Activated T-helper 9 cell treated with anti-CD3 and anti-CD28 coated beads, Interleukin-2, amount 50 U/mL, for 16 hours (primary cell): ENCODE measurements around the gene ZNF830.
"Not testable (repeated sequence)": the region's sequence is repeated elsewhere in the genome, so short reads cannot be mapped to it uniquely, and the experiment has no call there.

Experiments
- DNase-seq: peaks from one replicate; pipeline ENCODE4 v3.0.0-alpha.2; 2020; ENCODE audit warnings: low read depth

Gene ZNF830

DNA sequence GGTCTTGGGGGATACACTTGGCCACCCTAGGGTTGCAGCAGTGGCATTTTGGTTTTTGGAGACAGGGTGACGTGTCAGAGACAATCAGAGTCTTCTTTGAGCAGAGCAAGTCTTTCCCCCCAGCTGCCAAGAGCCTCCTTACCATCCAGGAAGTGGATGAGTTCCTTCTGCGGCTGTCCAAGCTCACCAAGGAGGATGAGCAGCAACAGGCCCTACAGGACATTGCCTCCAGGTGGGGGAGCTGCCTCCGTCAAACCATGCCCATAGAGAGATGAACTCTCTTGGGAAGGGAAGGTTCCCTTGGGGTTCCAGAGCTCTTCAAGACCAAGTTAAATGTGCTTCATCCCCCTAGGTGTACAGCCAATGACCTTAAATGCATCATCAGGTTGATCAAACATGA lies 30.3 kb downstream of the ZNF830 start:
- DNase-seq: no peak

DNA sequence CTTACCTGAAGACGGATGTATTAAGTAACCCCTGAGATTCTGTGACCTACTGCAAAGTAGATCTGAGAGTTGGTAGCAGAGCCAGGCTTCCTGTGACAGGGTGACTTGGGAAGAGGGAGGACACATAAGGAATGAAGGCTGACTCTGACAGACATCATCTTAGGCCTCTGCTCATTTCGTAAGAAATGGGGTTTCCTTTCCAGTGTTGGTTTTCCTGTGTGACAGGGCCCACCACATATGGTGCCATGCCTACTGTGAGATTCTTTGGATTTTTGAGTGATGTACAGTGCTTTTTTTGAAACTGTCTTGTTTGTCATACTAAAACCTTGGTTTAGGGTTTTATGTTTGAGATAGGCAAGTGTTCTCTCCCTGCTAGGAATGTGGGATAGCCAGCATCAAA lies 31.7 kb downstream of the ZNF830 start:
- no peak for DNase-seq

DNA sequence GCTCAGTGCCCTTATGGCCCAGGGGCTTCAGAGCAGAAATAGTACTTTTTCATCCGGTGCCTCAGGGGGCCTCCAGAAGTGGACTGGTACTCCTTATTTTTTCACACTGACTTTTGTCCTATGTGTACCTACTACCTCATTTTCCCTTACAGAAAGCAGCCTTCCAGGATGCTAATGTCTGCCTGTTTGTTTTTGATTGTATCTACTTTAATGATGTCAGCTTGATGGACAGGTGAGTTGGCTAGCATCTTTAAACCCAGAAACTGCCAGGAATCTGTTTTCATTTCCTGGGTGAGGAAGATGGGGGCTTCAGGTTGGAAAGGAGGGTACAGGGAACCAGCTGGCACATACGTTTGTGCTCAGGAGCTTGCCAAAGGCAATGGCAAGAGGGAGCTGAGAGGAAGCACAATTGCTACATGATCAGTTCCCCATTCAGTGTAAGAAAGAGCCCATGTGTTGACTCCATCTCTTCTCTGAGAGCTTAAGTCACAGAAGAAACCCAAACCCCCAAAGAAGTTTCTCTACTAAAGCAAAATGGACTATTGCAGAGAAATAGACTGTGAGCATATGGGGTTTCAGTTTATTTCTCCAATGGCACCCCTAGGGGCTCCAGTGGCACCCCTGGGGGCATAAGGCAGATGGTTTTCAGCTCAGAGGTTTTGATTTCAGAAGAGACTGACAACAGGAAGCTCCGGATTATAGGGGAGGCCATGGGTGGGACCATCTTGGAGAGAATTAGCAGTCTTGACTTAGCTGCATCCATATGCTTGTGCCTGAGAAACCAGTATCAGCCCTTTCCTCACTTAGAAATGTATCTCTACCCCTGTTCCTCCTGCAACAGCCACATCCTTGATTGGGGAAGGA lies 35.3 kb downstream of the ZNF830 start:
- DNase-seq: no peak

DNA sequence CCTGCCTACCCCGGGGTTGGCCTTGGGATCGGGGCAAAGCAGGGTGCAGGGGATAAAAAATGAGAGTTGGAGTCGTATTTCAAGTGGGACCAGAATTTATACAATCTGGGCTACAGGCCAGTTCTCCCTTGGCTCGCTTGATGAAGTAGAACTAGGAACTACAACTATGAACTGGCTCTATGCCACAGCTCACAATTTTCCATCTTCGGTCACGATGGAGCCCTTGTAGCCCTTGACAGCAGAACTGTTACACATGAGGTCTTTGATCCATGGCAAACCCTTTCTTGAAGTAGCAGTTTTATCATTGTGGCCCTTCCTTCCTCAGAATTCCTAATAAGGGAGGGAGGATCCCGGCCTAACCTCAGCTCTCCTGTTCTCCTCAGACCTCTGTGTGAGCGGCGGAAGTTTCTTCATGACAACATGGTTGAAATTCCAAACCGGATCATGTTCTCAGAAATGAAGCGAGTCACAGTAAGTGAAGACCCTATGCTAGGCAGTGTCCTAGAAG lies 36.1 kb downstream of the ZNF830 start:
- DNase-seq: no peak

DNA sequence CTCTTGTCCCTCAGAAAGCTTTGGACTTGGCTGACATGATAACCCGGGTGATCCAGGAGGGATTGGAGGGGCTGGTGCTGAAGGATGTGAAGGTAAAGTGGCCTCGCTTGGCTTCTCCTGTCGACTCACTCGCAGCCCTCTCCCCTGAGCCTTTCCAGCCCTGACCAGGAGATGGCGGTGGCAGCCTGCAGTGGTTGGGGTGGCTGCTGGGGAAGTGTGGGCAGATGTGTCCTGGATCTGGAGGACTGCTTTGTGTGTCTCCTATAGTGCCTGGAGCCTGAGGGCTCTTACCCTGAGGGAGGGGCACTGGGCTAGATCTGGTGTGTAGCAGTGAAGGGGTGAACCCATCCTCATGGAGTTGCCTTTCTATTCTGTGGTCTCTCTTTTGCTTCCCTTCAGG lies 36.9 kb downstream of the ZNF830 start:
- DNase-seq: peak; percentile 70

DNA sequence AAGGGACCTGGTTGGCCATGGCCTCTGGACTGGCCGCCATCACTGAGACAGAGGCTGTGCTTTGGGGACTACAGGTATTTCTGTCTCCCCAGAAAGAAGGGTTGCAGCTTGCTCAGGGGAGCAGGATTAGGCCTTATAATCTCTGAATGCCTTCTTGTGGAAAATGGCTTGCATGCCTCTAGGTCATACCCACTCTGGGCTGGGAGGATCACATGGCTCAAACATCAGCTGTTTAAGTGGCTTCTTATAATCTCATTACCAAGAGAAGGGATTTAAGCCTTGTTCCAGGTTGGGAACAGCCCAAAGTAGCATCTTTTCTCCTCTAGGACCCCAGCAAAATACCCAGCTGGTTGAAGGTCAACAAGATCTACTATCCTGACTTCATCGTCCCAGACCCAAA lies 38.1 kb downstream of the ZNF830 start:
- no peak for DNase-seq

DNA sequence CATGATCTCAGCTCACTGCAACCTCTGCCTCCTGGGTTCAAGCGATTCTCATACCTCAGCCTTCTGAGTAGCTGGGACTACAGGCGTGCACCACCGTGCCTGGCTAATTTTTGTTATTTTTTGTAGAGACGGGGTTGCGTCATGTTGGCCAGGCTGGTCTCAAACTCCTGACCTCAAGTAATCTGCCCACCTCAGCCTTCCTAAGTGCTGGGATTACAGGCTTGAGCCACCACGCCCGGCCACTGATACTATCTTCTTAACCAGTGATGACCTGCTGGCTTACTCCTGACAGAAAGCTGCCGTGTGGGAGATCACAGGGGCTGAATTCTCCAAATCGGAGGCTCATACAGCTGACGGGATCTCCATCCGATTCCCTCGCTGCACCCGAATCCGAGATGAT lies 39.6 kb downstream of the ZNF830 start:
- DNase-seq: not testable (repeated sequence)

DNA sequence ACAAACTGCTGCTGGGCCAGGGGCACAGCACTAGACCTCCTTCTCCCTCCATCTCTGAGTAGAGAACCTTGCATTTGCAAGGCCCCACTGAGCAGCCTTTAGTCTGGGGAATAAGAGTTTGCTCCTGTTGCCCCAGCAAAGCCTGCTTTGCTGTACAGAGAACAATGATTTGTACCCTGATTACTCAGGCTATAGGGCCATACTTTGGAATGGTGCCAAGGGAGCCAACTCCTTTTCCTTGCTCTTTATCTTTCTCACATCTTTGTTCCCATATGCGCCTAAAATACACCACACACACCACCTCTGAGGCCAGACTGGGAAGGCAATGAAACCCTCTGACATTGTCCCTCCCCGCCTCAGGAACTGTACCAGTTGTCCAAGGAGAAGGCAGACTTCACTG lies 40.2 kb downstream of the ZNF830 start:
- DNase-seq: no peak

DNA sequence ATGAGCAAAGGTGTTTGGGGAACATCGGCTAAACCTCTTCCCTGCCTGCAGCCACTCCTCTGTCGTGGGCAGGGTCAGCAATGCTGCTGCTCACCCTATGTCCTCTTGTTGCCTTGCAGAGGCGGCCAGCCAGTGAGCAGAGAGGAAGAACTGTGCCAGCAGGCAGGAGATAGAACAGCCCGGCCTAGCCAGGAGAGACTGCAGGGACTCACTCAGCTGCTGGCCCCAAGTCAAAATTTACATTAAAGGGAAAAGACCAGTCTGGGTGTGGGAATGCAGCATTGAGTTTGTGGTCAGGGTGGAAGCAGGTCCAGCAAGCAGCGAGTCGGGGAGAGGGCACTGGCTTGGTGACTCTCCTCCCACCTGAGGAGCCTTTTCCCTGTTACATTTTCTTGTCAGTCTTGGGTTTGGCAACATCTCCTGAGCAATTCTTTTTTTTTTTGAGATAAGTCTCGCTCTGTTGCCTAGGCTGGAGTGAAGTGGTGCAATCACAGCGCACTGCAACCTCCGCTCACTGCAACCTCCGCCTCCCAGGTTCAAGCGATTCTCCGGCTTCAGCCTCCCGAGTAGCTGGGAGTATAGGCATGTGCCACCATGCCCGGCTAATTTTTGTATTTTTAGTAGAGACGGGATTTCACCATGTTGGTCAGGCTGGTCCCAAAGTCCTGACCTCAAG lies 41.7 kb downstream of the ZNF830 start:
- no peak for DNase-seq

DNA sequence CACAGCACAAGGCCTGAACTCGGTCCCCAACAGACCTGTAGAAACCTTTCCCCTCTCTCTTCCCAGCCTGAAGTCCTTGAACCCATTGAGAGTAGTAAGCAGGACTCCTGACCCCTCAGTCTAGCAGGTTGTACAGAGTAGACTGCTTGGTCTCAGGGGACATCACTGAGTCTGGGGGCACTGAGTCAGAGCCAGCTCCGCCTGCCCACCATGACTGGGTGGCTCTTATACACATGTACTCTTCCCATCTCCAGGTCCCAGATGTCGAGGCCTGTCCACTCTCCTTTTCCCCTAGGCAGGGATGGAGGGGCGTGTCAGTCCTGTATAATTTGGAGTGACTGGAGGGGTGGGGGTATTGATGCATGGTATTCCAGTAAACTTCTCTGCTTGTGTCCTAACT lies 42.4 kb downstream of the ZNF830 start:
- no peak for DNase-seq

DNA sequence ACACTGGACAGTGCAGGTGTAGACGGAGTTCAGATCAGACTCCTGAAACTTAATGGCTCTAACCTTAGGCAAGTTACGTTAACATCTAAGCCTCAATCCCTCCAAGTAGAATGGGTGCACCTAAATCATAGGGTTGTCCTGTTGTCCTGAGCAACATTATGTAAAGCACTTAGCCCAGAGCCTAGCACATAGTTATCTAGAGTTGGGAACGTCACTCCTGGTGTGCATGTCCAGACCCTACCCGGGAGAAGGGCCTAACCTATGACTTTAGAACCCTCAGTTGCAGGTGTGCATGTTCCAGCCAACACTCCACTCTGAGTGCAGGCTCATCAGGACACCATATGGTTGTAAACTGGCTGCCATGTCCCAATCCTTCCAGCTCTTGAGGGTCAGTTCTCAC lies 45.0 kb downstream of the ZNF830 start:
- DNase-seq: no peak

DNA sequence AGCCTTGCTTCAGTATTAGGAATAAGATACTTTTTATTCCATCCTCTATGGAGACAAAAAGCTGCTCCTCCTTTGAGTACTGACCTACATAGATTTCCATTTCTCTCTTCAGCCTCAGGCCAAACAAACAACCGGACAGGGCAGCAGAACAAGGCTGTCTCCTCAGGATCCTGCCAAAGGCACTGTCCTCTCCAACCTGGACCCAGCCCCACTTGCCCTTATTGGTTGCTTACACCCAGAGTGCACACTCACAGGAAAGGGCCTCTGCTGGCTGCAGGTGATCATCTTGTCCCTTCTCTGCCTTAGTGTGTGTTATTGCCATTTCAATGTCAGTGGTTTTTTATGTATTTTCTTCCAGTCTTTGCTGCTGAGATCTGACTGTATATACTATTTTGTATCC lies 45.6 kb downstream of the ZNF830 start:
- no peak for DNase-seq

DNA sequence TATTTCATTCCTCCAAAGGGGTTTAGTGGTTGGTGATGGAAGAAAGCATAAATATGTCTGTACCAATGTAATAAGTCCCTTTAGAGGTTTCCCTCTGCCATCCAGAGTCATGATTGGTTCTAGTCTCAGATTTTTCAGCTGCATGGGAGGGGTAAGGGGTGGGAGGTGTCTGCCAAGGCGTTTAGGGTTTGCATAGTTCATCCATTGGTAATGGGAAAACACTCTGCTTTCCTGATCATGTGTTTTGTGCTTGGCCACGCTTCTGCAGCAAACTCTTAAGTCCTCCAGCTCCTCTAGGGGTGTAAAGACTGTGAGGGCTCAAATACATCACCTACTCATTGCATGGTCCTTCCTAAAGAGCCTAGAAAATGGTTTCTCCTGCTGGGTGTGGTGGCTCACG lies 48.8 kb downstream of the ZNF830 start:
- DNase-seq: no peak

DNA sequence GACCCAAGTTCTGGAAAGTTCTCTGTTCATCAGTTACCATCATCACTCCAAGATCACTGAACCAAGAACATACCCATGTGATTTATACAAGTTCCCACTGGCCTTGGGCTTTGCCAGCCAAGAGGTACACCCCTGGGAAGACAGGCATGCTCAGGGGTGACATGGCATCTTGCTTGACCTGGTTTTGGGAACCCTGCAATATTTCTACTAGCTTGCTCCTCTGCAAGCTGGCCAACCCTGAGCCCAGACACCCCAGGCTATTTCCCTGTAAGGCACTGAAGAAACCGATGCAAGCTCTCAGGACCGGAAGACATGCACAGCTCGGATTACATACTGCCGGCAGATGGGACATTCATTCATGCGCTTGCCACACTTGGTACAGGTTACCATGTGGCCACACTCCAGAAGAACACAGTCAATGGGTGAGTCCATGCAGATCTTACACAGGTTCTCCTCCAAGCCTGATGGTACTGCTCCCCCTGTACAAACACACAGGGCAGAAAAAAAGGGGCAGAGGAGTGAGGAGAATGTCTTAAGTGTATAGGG lies 50.4 kb downstream of the ZNF830 start:
- DNase-seq: no peak
